Bronchial epithelial cell (primary cell): Measurements from ENCODE around the gene CRYL1. TPM values are rescaled to one million over a fixed set of nuclear protein-coding genes. Genes with fewer than 3 reads are reported as not detected.
A peak's percentile ranks its signal among the peaks of the same experiment; 100 is the strongest.

ENCODE experiments used
- DNase-seq: peaks from one replicate; pipeline ENCODE4 v3.0.0-alpha.2; 2010; ENCODE audit warnings: low read depth
- FAIRE-seq: peaks from 2 replicates; lab custom pipeline; 2011; peaks lifted over from hg19 to GRCh38; lab: Jason Lieb, UNC
- H3K27me3 ChIP-seq: 2 replicates; pipeline ENCODE4 v1.5.1; 2011; ENCODE audit warnings: low read length; ENCODE audit not compliant: control insufficient read depth, insufficient read depth
- H3K36me3 ChIP-seq: 2 replicates; pipeline ENCODE4 v1.5.1; 2011; ENCODE audit warnings: low read length; ENCODE audit not compliant: control insufficient read depth, insufficient read depth
- H3K4me3 ChIP-seq: 2 replicates; pipeline ENCODE4 v1.5.1; 2011; ENCODE audit warnings: mild to moderate bottlenecking, low read depth, low read length, control low read depth
- total RNA-seq: library from RNA; depleted of rRNA; stranded (reverse); fragments of >200 nt; gene quantifications from 2 replicates; pipeline ENCODE4 v1.2.1, GENCODE V29; 2014
- TF ChIP-seq, protein P1 (sequence below): IDR thresholded peaks from 2 replicates; pipeline ENCODE4 v1.5.1; 2011; ENCODE audit warnings: mild to moderate bottlenecking, moderate library complexity, low read length, control low read depth, inconsistent platforms; ENCODE audit not compliant: insufficient read depth, severe bottlenecking

CRYL1 gene
- total RNA-seq, 1 donor from 2014 or later, result 17.9 TPM

DNA sequence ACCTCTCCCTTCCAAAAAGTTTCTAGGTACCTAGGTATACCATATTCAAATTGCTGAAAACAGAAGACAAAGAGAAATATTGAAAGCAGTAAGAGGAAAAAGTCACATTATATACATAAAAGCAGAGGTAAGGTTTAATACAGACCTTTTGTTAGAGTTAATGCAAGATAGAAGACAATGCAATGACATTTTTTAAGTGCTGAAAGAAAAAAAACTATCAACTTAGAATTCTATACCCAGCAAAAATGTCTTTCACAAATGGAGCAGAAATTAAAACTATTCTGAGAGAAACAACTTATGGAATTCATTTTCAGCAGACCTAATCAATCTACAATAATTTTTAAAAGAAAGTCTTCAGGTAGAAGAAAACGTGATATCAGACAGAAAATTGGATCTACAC is 77.2 kb downstream of the CRYL1 start:
- Histone ChIP-seq H3K36me3 (no peaks in the 10 kb centered on the region), H3K4me3 (no peak overlapping the region), H3K27me3 (no peaks in the 10 kb centered on the region)
- FAIRE-seq, result no peak
- DNase-seq, result no peak
- TF ChIP-seq, protein P1, sequence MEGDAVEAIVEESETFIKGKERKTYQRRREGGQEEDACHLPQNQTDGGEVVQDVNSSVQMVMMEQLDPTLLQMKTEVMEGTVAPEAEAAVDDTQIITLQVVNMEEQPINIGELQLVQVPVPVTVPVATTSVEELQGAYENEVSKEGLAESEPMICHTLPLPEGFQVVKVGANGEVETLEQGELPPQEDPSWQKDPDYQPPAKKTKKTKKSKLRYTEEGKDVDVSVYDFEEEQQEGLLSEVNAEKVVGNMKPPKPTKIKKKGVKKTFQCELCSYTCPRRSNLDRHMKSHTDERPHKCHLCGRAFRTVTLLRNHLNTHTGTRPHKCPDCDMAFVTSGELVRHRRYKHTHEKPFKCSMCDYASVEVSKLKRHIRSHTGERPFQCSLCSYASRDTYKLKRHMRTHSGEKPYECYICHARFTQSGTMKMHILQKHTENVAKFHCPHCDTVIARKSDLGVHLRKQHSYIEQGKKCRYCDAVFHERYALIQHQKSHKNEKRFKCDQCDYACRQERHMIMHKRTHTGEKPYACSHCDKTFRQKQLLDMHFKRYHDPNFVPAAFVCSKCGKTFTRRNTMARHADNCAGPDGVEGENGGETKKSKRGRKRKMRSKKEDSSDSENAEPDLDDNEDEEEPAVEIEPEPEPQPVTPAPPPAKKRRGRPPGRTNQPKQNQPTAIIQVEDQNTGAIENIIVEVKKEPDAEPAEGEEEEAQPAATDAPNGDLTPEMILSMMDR, result no peak

DNA sequence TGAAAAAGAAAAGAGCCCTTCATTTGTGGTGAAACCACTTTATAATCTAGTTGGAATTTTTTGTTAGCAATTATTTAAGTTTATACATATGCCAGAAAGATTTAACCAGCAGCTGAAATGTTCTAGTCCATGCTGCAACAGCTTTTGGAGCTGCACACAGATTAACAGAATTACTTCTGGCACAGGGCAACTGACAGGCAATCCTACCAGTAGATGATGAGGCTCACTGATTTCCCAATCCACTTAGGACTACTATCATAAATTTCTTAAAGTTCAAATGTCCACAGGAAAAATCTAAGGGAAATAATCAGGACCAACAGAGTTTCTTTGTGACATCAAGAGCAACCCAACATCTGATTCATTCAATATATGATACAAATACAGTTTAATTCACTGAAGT is 78.8 kb downstream of the CRYL1 start:
- H3K27me3 ChIP-seq, result no peaks in the 10 kb centered on the region
- no peak overlapping the region for H3K4me3 ChIP-seq
- H3K36me3 ChIP-seq, result no peaks in the 10 kb centered on the region
- DNase-seq, result no peak
- no peak for FAIRE-seq
- TF ChIP-seq, protein P1, result no peak

DNA sequence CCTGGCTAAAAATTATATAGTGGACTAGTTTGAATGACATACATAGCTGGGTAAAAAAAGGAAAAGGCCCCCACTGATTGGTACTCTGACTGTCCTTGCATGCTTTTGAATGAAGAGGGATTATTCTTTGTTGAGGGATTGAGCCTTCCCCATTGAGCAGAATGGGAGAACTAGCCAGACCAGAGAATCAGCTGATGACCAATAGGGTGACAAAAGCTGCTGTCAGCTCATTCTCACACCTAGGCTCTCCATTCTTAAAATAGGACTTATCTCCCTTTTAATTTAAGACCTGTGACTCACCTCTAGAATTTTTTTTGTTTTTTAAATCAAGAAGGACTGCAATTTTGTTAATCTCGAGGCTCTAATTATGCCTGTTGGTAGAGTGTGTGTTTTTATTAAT is 79.3 kb downstream of the CRYL1 start:
- H3K4me3 ChIP-seq, result no peak overlapping the region
- FAIRE-seq (no peak), DNase-seq (peak; percentile 45)
- H3K27me3 ChIP-seq, result no peaks in the 10 kb centered on the region
- TF ChIP-seq, protein P1, result no peak
- no peaks in the 10 kb centered on the region for H3K36me3 ChIP-seq

DNA sequence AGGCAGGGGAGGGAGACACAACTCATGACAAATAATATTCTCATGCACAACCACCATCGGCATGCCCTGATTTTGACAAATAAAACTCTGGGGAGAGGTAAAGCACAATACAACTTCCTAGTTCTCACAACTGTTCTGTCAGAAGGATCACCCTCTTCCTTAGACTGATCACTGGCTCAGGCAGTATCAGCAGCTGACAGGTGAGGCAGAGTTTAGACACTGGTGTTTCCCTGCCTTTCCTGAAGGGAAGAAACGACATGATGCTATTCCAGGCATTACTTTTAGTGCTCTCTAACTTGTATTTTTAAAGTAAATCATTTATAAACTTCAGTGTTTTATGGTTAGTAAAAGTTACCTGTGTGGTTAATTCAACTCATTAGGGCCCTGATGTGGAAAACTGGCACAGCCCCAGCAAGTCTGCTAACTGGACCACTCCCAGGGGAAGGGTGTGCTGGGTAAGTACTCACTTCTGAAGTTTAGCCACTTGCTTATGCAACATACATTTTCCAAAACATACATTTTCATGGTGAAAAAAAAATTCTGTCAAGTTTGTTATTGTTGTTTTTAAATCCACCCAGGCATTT is 82.8 kb downstream of the CRYL1 start:
- FAIRE-seq (no peak), DNase-seq (no peak)
- H3K36me3 ChIP-seq, result no peaks in the 10 kb centered on the region
- no peaks in the 10 kb centered on the region for H3K27me3 ChIP-seq
- TF ChIP-seq, protein P1, result no peak
- no peak overlapping the region for H3K4me3 ChIP-seq

DNA sequence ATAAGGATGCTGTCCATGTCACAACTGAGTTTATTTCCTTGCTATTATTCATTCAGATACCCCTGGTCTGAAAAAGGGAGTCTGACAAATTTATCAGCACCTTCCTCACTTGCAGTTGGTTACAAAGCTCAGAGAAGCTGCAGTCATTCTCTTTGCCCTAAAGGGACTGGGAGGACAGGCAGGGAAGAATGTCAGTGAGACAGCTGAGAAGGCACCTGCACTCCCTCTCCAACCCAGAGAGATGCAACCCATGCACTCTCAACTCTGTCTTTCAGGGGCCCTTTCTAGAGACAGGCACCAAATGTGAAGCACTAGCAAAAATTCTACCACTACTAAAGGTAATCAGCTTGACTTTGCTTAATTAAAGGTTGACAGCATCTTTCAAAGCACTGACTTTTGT is 83.3 kb downstream of the CRYL1 start:
- DNase-seq (no peak), FAIRE-seq (no peak)
- Histone ChIP-seq H3K27me3 (no peaks in the 10 kb centered on the region), H3K36me3 (no peaks in the 10 kb centered on the region), H3K4me3 (no peak overlapping the region)
- TF ChIP-seq, protein P1, result no peak

DNA sequence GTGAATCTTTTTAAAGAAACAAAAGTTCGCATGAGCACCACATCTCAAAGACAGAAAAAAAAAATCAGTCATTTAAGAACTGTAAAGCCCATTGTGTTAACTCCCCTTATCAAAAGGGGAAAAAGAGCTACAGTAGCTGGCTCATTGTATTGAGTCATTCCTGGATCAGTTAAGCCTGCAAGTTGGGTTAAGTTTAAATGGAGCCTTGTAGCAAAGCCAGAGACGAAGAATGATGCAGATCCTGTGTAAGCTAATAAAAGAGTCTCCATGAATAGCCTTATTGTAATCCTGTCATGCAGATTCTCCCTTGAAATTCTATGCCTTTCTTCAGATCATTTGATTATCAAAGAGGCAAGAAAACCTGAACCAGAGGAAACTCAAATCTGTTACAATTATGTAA is 83.8 kb downstream of the CRYL1 start:
- H3K36me3 ChIP-seq, result no peaks in the 10 kb centered on the region
- no peak overlapping the region for H3K4me3 ChIP-seq
- H3K27me3 ChIP-seq, result no peaks in the 10 kb centered on the region
- FAIRE-seq (no peak), DNase-seq (peak; percentile 60)
- TF ChIP-seq, protein P1, result no peak
